Measurements from ENCODE around the gene ZNHIT1.
"Not testable (repeated sequence)": the region's sequence is repeated elsewhere in the genome, so short reads cannot be mapped to it uniquely, and the experiment has no call there.

The ZNHIT1 gene

DNA sequence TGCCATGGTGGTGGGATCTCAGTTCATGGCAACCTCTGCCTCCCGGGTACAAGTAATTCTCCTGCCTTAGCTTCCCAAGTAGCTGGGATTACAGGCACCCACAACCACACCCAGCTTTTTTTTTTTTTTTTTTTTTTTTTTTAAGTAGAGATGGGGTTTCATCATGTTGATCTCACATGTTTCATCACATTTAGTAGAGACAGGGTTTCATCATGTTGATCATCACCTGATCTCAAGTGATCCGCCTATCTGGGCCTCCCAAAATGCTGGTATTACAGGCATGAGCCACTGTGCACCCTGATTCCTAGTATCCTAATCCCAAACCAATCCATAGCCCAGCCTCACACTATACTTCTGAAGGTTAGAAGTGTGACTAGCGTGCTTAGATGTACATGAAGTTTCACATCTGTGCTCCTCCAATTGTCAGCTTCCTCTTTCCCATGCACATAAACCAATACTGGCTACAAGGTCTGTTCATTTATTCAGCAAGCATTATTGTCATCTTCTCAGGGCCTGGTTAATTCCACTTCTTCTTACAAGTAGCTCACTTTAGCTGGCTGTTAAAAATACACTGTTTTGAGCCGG is 31.0 kb upstream of the ZNHIT1 start:
- no peak for DNase-seq (ENCODE audit: low read depth in 2 of 2)

DNA sequence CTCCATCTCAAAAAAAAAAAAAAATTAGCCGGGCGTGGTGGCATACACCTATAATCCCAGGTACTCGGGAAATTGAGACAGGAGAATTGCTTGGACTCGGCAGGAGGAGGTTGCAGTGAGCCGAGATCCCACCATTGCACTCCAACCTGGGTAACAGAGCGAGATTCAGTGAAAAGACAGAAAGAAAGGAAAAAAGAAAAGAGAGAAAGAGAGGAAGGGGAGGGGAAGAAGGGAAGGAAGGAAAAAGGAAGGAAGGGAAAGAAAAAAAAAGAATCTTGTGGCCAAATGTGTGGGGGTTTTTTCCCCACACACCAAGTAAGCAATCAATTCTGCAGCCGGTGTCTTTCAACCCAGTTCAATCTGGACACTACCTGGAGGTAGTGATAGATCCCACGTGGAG is 28.9 kb upstream of the ZNHIT1 start:
- no peak for DNase-seq (ENCODE audit: low read depth in 2 of 2)

DNA sequence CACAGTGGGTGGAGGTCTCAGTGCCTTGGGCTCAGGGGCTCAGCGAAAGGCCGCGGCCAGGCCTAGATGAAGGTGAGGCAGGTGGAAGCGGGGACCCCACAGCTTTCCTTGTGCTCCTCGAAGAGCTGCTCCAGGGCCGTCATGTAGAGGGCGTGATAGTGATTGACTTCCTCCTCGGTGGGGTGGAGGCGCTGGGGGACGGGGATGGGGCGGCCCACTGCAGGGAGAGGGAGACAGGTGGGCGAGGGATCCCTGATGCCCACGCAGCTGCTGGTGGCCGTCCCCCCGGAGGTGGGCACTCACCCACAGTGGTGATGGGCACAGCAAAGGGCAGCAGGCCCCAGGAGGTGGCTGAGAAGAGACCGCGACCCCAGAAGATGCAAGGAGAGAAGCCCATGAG is 22.1 kb upstream of the ZNHIT1 start:
- no peak for DNase-seq (ENCODE audit: low read depth in 2 of 2)

DNA sequence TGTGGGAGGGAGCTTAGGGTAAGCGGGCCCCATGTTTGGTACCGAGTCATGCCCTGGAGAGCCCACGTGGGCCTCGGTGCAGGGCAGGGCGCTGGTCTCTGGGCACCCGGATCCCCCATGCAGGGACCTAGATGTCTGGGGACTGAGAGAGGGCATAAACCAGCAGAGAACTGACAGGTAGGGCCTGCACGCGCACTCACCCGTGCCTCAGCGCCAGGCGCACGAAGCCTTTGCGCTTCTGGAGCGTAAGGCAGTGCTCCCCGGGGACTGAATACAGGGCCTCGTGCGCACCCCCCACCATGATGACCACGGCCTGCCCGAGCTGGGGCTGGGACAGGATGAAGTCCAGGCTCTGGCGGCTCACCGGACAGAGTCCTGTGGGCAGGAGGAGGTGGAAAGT is 20.0 kb upstream of the ZNHIT1 start:
- no peak for DNase-seq (ENCODE audit: low read depth in 2 of 2)

DNA sequence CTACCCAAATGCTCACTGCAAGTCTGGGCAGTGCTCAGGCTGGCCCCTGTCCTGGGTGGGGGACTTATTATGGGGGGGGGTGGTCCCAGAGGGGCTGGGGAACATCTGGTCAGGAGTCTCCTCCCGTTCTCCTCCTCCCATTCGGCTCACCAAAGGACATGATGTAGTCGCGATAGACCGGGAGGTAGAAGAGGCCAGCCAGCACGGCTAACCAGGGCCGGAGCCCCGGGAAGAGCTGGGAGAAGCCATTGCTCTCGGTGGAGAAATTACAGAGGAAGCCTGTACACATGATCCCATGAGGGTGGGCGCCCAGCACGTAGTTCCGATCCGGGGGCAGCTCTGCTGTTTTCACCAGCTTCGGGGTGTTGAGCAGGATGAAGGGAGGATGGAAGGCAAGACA is 19.5 kb upstream of the ZNHIT1 start:
- DNase-seq (ENCODE audit: low read depth in 2 of 2) = no peak

DNA sequence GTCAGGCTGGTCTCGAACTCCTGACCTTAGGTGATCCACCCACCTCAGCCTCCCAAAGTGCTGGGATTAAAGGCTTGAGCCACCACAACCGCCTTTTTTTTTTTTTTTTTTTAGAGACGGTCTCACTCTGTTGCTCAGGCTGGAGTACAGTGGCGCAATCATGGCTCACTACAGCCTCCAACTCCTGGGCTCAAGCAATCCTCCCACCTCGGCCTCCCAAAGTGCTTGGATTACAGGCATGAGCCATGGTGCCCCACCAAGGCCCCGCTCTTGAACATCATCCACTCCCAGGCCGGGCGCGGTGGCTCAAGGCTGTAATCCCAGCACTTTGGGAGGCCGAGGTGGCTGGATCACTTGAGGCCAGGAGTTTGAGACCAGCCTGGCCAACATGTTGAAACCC is 18.4 kb upstream of the ZNHIT1 start:
- not testable (repeated sequence) for DNase-seq (ENCODE audit: low read depth in 2 of 2)

DNA sequence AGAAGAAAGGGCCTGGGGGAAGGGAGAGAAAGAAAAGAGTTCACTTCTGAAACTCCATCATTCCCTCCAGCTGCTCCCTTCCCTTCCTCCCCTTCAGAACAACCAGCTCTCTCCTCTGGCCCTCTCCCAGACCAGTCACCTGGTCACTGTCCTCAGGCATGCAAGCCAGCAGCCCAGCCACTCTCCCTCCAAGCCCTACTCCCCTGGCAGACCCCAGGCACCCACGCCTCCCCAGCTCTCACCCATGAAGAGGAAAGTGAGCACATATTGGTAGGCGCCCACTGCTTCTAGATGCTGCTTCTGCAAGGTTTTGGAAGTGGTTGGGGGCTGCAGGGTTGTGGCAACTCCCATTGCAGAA is 17.5 kb upstream of the ZNHIT1 start:
- DNase-seq (ENCODE audit: low read depth in 2 of 2) = no peak

DNA sequence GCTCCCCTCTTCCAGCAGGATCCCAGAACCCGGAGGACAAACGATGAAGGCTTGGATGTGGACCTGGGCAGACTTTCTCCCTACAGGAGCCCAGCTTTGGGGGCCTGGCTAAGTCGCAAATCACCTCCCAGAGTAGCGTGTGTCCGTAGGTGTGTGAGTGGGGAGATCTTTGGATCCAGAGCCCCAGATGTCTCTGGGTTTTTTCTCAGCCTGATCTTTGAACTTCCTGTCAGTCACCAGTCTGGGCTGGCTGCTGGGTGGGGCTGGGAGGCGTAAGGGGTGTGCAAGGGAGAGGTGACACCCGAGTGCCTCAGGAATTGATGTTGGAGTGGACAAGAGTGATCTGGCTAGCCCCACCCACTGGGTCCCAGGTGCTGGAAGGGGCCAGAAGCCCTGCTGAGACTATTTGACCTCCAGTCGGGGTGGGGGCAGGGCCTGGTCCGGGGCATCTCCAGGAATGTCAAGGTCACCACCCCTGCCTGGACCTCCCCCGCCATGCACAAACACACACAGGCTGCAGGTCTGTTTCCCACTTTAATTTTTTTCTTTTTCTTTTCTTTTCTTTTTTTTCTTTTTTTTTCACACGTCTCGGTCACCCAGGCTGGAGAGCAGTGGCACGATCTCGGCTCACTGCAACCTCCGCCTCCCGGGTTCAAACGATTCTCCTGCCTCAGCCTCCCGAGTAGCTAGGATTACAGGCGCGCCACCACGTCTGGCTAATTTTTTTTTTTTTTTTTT is 16.9 kb upstream of the ZNHIT1 start, which contains the start of gene MOGAT3:
TSS of gene MOGAT3 (minus strand) at position 175 of the 738 bp plus-strand sequence. CDS start 182 bp downstream, outside the sequence.
- no peak for DNase-seq (ENCODE audit: low read depth in 2 of 2)

DNA sequence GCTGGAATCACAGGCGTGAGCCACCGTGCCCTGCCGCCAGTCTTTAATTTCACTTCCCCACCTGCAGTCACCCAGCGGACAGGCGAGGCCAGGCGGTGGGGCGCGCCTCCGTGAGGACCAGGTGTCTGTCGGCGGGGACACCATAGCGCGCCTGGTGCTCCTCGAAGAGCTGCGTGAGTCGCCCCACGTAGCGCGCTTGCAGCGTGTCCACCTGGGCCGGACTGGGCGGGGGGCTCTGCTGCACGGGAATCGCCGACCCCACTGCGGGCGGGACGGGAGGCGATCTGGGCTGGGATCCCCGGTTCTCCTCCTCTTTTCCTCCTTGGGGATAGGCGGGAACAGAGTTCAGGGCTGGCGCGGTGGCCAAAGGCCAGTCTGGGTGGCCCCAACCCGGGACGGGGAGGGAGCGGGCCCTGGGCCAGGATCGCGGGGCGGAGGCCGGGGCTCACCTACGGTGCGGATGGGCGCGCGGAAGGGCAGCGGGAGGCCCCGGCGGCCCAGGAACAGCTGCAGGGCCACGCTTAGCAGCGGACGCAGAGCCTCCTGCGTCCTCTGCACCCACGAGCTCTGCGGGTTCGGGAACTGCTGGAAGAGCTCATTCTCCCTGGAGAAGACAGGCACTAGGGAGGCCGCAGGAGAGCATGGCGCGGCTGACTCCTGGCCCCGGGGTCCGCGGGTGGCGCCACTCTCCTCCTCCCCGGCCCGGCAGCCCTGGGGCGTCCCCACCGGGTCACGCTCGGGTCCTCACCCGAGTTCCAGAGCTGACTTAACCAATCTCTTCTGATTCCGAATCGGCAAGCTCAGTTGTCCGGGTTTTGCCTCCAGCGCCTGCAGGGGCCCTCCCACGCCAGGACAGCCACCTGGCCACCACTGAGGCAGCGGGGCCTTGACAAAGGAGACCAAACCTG is 16.0 kb upstream of the ZNHIT1 start:
- no peak for DNase-seq (ENCODE audit: low read depth in 2 of 2)

DNA sequence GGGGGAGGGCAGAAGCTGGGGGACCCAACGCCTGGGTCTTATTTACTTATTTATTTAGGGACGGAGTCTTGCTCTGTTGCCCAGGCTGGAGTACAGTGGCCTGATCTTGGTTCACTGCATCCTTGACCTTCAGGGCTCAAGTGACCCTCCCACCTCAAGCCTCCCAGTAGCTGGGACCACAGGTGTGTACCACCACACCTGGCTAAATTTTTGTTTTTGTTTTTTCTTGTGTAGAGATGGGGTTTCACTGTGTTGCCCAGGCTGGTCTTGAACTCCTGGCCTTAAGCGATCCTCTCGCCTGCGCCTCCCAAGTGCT is 15.4 kb upstream of the ZNHIT1 start:
- DNase-seq (ENCODE audit: low read depth in 2 of 2) = no peak

DNA sequence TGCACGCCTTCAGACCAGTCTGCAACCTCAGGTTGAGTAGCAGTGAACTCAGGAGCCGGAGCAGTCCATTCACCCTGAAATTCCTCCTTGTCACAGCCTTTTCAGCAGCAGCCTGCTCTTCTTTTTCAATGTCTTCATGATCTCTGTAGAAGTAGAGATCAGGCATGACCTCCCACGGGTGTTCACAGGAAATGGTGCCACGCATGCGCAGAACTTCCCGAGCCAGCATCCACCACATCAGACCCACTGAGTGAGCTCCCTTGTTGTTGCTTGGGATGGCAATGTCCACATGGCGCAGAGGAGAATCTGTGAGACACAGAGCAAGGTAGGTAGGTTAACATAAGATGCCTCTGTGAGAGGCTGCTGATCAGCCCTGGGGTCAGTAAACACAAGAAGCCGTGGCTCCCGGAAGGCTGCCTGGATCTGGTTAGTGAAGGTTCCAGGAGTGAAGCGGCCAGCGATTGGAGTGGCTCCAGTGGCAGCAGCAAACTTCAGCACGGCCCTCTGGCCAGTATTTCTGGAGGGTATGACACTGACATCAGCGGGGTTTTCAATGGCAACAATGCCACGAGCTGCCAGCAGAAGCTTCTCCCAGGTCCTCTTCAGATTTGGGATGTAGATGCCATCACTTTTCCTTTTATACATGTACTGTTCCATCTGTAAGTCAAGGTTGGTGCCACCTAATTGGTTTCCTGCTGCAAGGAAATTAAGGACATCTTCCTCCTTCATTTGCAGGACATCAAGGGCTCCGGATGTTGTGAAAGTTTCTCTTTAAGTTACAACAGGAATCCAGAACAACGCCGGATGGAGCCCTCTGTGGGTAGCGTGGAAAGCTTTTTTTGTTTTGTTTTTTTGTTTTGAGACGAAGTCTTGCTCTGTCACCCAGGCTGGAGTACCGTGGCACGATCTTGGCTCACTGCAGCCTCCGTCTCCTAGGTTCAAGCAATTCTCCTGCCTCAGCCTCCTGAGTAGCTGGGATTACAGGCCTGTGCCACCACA is 13.9 kb upstream of the ZNHIT1 start:
- DNase-seq (ENCODE audit: low read depth in 2 of 2) = not testable (repeated sequence)

DNA sequence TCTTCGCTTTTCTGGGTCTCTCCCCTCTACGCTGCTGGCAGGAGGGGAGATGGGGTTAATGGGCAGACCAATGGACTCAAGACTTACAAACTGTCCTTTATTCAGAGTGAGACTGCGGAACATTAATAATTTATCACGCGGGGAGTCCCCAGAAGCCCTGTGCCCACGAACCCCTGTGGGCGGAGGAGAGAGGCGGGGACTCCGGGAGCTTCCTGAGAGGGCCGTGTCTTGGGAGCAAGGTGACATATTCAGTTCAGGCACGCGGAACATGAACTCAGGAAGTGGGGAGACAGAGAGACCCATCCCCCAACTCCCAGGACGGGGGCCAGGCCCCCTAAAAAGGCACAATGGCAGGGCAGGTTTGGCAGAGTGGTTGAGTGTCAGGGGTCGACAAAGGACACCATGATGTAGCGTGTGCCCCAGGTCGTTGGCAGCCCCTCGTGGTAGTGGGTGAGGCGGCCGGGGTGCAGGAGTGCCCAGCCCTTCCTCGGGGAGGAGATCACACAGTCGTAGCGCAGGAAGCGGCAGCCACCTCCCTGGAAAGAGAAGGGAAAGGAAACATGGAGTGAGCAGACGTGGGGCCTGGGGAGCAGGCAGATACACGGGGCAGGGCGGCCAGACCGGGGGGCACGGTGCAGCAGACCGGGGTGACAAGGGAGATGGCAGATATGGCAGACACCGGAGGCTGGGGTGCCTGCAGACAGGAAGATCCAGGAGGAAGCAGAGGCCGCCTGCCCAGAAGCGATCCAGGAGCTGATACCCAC is 11.9 kb upstream of the ZNHIT1 start:
- DNase-seq (ENCODE audit: low read depth in 2 of 2) = no peak

DNA sequence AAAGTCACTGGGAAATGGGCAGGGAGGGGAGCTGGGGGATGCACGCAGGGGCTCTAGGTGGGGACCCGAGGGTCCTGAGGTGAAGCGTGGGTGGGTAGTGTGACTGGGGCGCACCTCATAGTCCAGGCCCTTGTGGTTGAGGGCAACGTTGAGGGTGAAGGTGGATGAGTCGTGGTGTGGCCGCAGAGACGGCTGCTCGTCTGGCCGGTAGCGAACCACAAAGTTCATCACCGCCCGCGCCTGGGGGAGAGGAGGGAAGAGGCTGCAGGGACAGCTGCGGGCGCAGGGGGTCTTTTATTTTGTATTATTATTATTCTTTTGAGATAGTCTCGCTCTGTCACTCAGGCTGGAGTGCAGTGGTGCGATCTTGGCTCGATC is 11.3 kb upstream of the ZNHIT1 start:
- no peak for DNase-seq (ENCODE audit: low read depth in 2 of 2)

DNA sequence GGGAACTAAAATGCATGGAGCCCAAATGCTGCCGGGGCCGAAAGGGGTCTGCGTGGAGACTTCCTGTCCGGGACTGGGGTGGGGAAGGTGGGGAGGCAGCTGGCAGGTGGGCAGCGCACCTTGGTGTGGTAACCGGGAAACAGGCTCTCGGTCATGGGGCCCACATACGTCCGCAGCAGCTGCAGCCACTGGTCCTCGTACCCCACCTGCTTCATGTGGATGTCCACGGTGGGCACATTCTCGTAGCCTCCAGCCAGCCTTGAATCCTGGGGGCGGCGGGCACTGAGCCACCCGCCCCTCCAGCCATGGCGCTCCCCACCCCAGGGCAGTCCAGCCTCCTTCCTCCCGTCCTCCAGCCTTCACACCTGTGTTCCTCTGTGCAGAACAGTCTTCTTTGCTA is 10.5 kb upstream of the ZNHIT1 start:
- DNase-seq (ENCODE audit: low read depth in 2 of 2) = no peak

DNA sequence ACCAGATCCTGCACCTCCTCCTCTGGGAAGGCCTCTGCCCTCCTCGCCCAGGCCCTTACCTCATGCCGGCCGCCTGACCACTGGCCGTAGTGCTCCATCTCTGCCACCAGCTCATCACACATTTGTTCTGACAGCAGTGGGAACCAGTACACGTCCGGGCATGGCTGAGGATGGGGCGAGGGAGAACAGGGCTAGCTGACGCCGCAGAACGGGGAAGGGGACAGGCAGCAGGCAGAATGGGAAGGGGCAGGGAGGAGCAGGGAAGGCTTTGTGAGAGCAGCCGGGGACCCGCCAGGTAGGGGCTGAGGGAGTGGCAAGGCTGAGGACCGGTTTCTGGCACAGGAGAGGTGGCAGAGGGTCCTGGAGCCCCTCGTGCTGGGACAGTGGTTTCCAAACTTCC is 9.2 kb upstream of the ZNHIT1 start:
- DNase-seq (ENCODE audit: low read depth in 2 of 2) = no peak

DNA sequence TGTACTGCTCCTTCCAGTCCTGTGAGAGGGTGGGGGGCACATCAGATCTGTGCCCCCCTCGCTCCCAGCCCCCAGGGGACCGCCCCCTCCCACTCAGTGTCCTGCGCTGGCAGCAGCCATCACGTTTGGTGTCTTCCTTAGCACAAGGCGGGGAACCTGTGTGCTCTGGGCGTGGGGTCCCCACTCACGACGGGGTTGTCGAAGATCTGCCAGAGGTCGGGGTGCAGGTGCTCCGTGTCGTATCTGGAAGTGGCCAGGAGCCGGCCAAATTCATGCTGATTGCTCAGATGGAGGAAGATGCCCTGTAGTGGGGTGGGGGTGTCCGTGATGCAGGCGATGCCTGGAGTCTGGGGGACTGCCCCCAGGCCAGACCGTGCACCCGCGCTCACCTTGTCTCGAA is 7.8 kb upstream of the ZNHIT1 start:
- no peak for DNase-seq (ENCODE audit: low read depth in 2 of 2)

DNA sequence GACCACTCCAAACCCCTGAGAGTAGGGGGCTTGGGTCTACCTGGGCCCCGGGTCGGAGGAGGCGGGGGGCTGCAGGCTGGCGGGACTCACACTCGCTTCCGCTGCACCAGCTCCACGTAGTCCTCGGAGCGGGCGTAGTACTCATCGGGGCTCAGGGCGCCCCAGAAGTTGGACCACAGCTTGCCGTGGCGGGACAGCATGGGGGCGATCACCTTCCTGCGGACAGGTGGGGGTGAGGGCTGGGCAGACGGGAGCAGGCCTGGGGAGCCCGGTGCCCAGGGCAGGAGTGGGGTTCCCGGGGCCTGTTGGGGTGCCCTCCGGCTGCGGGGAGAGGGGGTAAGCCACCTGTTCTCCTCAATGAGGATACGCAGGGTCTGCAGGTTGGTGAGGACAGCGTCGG is 6.5 kb upstream of the ZNHIT1 start:
- DNase-seq (ENCODE audit: low read depth in 2 of 2) = no peak

DNA sequence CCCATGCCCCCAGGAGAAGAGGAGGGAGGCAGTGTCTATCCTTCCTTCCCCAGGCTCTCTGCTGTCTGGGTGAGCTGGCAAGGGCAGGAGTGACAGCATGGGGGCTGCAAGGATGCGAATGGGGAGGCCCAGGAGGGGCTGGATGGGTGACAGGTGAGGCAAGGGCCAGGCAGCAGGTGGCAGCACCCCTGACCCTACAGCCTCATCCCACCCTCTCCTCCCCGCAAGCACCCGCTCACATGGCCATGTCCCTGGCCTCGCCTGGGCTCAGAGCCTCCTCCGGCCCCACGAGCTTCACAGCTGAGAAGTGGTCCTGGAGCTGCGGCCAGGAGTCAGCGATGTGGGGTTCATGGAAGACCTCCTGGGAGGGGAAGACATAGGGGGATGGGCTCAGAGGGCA is 6.0 kb upstream of the ZNHIT1 start:
- DNase-seq (ENCODE audit: low read depth in 2 of 2) = no peak

DNA sequence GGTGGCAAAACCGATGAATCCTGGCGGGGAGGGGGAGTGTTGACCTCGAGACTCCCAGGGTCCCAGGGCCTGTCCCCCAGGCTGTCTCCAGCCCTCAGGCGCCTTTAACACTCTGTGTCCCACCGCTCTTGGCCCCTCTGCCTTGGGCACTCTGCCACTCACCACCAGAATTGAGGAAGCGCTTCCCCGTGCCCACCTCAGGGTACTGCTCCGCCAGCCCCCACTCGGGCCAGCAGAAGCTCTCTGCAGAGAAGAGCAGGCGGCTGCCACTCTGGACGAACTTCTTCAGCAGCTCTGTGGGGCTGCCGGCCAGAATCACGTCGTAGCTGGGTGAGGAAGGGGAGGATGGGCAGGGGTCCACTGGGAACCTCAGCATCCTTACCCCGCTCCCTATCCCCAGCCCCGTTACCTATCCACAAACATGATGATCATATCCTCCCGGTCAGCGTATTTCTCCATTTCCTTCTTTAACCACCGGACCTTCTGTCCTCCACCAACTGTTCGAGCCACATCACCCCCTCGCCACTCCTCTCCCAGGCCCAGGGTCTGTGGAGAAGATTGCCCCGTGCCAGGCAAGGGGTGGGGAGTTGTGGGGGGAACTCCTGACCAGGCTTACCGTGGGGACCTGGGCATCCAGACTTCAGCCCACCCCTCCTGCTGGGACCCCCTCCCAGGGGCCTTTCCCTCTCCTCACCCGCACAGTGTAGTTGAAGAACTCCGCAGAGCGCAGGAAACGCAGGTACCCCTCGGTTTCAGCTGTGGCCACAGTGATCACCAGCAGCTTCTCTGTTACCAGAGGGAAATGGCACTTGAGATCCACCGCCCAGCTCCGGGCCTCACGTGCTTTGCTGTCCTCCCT is 1.7 kb upstream of the ZNHIT1 start:
- no peak for DNase-seq (ENCODE audit: low read depth in 2 of 2)

DNA sequence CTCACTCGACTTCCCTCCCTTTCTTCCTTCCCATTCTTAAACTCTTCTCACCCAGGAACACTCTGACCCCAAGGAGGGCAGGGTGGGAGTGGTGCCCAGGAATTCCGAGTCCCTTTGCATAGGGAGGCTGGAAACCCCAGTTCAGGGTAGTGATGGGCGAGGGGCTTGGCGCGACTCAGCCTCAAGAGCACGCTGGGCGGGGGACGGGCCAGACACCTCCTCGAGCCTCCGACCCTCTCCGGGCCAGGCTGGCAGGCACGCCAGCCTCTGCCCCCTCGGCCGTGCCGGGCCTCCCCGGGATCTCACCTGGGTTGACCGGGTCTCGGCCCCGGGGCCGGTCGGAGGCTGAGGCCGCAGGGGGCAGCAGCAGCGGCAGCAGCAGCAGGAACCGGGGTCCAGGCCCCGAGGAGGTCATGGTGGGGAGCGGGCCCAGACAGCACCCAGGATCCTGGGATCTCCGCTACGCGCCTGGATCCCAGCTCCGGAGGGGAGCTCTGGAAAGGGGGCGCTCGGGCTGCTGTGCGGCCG is 1.0 kb upstream of the ZNHIT1 start:
- DNase-seq (ENCODE audit: low read depth in 2 of 2) = no peak
